Measurements from ENCODE around the gene UBAP1L.

The UBAP1L gene

DNA sequence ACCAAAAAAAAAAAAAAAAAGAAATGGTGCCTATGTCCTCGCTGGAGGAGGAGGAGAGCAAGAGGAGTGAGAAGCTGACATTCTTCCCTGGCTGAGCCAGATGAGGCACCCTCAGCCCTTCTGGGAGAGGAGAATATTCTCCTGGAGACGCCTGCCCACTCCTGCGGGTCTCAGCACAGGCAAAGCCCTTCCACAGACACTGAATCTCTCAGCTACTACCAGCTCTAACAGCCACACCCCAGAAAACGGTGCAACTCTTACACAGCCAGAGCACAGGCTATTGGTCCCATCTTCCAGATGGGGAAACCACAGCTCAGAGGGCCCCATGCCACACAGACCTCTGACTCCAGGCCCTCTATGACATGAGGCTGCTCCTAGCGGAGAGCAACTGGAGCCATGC, 52.9 kb downstream of the UBAP1L start:
- Histone ChIP-seq H3K36me3 (no peaks in the 10 kb centered on the region), H3K27me3 (peaks cover 50% of the 10 kb centered on the region), H3K4me1 (ENCODE audit: control insufficient read depth in 1 of 2, insufficient read depth in 1 of 2, low read depth in 1 of 2, low read length in 1 of 2) (no peaks in the 10 kb centered on the region), H3K27ac (no peak overlapping the region), H3K4me3 (ENCODE audit: low read depth in 1 of 2, low read length in 1 of 2) (no peak overlapping the region), H3K9me3 (no peaks in the 10 kb centered on the region)
- TF ChIP-seq, protein P1, sequence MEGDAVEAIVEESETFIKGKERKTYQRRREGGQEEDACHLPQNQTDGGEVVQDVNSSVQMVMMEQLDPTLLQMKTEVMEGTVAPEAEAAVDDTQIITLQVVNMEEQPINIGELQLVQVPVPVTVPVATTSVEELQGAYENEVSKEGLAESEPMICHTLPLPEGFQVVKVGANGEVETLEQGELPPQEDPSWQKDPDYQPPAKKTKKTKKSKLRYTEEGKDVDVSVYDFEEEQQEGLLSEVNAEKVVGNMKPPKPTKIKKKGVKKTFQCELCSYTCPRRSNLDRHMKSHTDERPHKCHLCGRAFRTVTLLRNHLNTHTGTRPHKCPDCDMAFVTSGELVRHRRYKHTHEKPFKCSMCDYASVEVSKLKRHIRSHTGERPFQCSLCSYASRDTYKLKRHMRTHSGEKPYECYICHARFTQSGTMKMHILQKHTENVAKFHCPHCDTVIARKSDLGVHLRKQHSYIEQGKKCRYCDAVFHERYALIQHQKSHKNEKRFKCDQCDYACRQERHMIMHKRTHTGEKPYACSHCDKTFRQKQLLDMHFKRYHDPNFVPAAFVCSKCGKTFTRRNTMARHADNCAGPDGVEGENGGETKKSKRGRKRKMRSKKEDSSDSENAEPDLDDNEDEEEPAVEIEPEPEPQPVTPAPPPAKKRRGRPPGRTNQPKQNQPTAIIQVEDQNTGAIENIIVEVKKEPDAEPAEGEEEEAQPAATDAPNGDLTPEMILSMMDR (IDR thresholded peaks at IDR 0.05) = no peak

DNA sequence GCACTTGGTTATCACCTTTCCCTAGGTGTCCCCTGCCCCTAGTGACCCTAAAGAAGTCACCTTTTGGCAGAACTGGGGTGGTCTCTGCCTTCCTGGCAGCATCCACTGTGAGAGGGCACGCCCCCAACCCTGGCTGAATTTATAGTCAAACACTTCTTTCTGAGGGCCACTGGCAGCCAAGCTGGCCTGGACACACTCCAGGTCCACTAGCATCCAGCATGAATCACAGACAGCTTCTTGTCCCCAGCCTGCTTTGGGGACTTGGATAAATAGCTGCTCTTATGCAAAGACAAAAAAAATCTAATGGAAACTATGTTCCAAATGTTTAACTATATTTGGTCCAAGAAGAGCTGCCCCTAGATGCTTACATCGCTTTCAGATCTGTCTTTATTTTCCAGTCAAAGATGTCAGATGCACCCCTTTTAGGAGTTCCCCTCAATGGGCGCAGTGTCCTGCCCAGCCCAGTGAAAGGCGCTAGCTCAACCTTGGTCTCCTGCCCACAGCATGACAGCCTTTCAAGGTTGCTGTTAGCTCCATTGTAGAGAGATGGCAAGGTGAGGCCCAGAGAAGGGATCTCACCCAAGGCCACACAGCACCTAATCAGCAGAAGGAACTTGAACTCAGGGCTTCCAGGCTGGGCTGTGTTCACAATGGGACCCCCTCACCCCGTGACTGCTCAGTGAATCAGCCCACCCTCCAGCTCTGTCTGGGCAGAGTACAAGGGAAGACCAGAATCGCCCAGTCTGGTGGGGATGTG, 54.2 kb downstream of the UBAP1L start:
- Histone ChIP-seq H3K27me3 (peaks cover 37% of the 10 kb centered on the region), H3K4me3 (ENCODE audit: low read depth in 1 of 2, low read length in 1 of 2) (no peak overlapping the region)
- TF ChIP-seq, protein P1 (IDR thresholded peaks at IDR 0.05) = no peak

DNA sequence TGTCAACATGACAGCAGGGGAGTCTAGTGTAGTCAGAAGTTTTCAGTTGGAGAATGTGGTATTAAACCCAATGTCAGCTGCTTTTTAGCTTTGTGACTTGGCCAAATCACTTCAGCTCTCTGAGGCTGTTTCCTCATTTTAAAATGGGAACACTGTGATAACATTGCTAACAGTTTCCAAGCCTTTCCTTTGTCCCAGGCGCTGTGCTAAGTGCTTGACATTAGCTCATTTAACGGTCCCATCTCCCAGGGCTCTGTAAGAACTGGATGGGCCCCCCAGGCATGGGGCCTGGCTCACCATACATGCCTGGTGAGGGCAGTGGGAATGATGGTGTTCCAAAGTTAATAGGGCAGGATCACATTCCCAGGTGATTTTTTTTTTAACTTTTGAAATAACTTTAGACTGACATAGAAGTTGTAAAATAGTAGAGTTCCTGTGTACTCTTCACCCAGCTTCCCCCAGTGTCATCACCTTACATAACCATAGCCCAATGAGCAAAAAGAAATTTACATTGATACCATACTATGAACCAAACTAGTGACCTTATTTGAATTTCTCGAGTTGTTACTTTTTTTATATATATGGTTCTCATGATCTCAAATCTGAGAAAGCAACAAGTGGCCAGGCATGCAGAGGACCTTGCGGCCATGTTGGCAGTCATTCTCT, 54.9 kb downstream of the UBAP1L start:
- peaks cover 30% of the 10 kb centered on the region for H3K27me3 ChIP-seq
- H3K9me3 ChIP-seq = no peaks in the 10 kb centered on the region
- H3K4me1 ChIP-seq (ENCODE audit: control insufficient read depth in 1 of 2, insufficient read depth in 1 of 2, low read depth in 1 of 2, low read length in 1 of 2) = no peaks in the 10 kb centered on the region
- no peak overlapping the region for H3K27ac ChIP-seq
- no peak overlapping the region for H3K4me3 ChIP-seq (ENCODE audit: low read depth in 1 of 2, low read length in 1 of 2)
- H3K36me3 ChIP-seq = no peaks in the 10 kb centered on the region
- TF ChIP-seq, protein P1 (IDR thresholded peaks at IDR 0.05) = no peak

More for the DNA sequence above, 54.2 kb downstream of the UBAP1L start:
- no peaks in the 10 kb centered on the region for H3K9me3 ChIP-seq
- H3K4me1 ChIP-seq (ENCODE audit: control insufficient read depth in 1 of 2, insufficient read depth in 1 of 2, low read depth in 1 of 2, low read length in 1 of 2) = no peaks in the 10 kb centered on the region
- no peaks in the 10 kb centered on the region for H3K36me3 ChIP-seq
- H3K27ac ChIP-seq = no peak overlapping the region

DNA sequence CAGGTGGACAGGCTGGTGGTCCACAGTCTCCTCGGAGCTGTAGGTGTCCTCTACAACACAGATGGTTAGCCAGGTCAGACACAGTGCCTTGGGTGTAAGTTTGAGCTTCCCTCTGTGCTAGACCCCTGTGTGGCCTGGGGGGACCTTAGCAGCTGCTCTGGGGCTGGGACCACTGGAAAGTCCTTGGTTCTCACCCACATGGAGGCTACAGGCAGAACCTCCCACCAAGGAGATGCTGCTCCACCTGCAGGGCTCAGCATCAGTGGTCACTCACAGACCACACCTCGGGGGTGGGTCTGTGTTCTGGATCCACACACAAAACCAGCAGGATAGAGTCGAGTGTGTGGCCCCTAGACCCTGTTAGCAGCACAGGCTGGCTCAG, 55.6 kb downstream of the UBAP1L start:
- Histone ChIP-seq H3K27me3 (peaks cover 23% of the 10 kb centered on the region), H3K4me3 (ENCODE audit: low read depth in 1 of 2, low read length in 1 of 2) (no peak overlapping the region), H3K9me3 (no peaks in the 10 kb centered on the region), H3K36me3 (no peaks in the 10 kb centered on the region), H3K4me1 (ENCODE audit: control insufficient read depth in 1 of 2, insufficient read depth in 1 of 2, low read depth in 1 of 2, low read length in 1 of 2) (no peaks in the 10 kb centered on the region), H3K27ac (no peak overlapping the region)
- TF ChIP-seq, protein P1 (IDR thresholded peaks at IDR 0.05) = no peak

DNA sequence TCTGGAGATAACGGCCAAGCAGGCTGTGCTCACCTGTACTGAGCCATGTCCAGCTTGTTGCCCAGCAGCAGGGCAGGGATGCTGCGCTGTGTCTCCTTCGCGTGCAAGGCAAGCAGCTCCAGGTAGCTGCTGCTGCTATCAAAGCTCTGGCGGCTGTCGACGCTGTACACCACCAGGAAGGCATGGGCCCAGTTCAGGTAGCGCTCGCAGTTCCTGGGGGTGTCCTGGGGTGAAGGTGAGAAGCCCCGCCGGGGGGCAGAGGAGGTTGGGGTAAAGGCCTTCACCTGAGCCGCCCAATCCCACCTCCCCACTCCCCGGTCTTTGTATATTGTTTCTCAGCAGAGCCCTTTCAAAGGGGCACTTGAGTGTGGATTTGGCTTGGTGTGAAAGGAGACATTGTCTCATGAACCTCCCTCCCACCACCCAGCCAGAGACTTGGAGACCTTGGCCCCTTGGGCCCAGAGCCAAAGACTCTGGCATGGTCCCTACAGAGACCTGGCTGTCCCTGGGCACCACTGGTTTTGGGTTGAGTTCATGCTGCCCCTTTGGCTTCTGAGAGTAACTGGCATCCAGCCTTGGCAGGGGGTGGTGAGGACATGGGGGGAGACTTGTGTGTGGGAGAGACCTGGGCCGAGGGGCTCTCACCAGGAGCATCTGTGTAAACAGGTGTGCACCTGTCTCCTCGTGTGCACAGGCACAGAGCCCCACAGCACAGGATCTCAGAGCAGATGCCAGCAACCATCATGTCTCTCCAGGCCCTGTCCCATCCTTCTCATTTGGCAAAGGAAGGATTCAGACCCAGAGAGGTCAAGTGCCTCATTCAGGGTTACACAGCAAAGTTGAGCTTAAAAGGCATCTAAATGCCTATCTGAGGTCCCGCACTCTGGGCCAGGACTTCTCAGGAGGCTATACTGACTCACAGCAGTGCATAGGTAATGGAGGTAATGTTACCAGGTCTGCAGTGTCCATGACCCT, 56.3 kb downstream of the UBAP1L start:
- H3K36me3 ChIP-seq = no peaks in the 10 kb centered on the region
- TF ChIP-seq, protein P1 (IDR thresholded peaks at IDR 0.05) = no peak
- no peak overlapping the region for H3K4me3 ChIP-seq (ENCODE audit: low read depth in 1 of 2, low read length in 1 of 2)
- H3K27ac ChIP-seq = no peak overlapping the region
- H3K27me3 ChIP-seq = peaks cover 16% of the 10 kb centered on the region
- no peaks in the 10 kb centered on the region for H3K9me3 ChIP-seq
- H3K4me1 ChIP-seq (ENCODE audit: control insufficient read depth in 1 of 2, insufficient read depth in 1 of 2, low read depth in 1 of 2, low read length in 1 of 2) = no peaks in the 10 kb centered on the region

Data from neutrophil (primary cell).